Liver (tissue), 3 donors: Measurements from ENCODE around the gene TMEM89.

Source experiments
- CTCF ChIP-seq: fragments of 150-350 bp; IDR thresholded peaks from 2 replicates; pipeline ENCODE4 v1.5.1; 2017; ENCODE audit warnings: improper control_type of control experiment, low read depth, low read length; ENCODE audit not compliant: missing input control
- EGR1 ChIP-seq, 2 donors: IDR thresholded peaks; 2 replicates each; pipeline ENCODE4 v1.6.1; 2016 to 2018; ENCODE audit warnings: antibody characterized with exemption in 2 of 2, low read depth in 2 of 2
- FOXA1 ChIP-seq: IDR thresholded peaks from 2 replicates; pipeline ENCODE4 v1.6.1; 2016; ENCODE audit warnings: antibody characterized with exemption
- GABPA ChIP-seq, 2 donors: IDR thresholded peaks in 1 of 2; conservative IDR thresholded peaks in 1 of 2; 2 replicates each; pipeline ENCODE4 v1.6.1; 2016; ENCODE audit warnings: antibody characterized with exemption in 2 of 2, mild to moderate bottlenecking in 1 of 2, moderate library complexity in 1 of 2
- HNF4G ChIP-seq: IDR thresholded peaks from 2 replicates; pipeline ENCODE4 v1.6.1; 2016; ENCODE audit warnings: antibody characterized with exemption
- JUND ChIP-seq, 2 donors: IDR thresholded peaks; 2 replicates each; pipeline ENCODE4 v1.6.1; 2016; ENCODE audit warnings: antibody characterized with exemption in 2 of 2
- MAX ChIP-seq: IDR thresholded peaks from 2 replicates; pipeline ENCODE4 v1.6.1; 2016; ENCODE audit warnings: antibody characterized with exemption
- RAD21 ChIP-seq, 2 donors: IDR thresholded peaks; 2 replicates each; pipeline ENCODE4 v1.6.1; 2016; ENCODE audit warnings: antibody characterized with exemption in 2 of 2, mild to moderate bottlenecking in 2 of 2
- REST ChIP-seq: IDR thresholded peaks from 2 replicates; pipeline ENCODE4 v1.6.1; 2016; ENCODE audit warnings: antibody characterized with exemption, mild to moderate bottlenecking
- RXRA ChIP-seq, 2 donors: IDR thresholded peaks; 2 replicates each; pipeline ENCODE4 v1.6.1; 2017 to 2018; ENCODE audit warnings: antibody characterized with exemption in 2 of 2, mild to moderate bottlenecking in 1 of 2
- SP1 ChIP-seq: IDR thresholded peaks from 2 replicates; pipeline ENCODE4 v1.6.1; 2018; ENCODE audit warnings: antibody characterized with exemption, mild to moderate bottlenecking
- TAF1 ChIP-seq: conservative IDR thresholded peaks from 2 replicates; pipeline ENCODE4 v1.6.1; 2016; ENCODE audit warnings: antibody characterized with exemption, mild to moderate bottlenecking
- YY1 ChIP-seq: IDR thresholded peaks from 2 replicates; pipeline ENCODE4 v1.6.1; 2016; ENCODE audit warnings: antibody characterized with exemption, mild to moderate bottlenecking
- ZBTB33 ChIP-seq: IDR thresholded peaks from 2 replicates; pipeline ENCODE4 v1.6.1; 2016; ENCODE audit warnings: antibody characterized with exemption
- donor health status: healthy.
- donor health status: healthy.

- TF ChIP-seq GABPA (IDR thresholded peaks at IDR 0.05 in 1 of 2, conservative IDR thresholded peaks at IDR 0.05 in 1 of 2) (no peak), CTCF (no peak), REST (no peak), JUND (IDR thresholded peaks at IDR 0.05) (no peak), ZBTB33 (no peak), EGR1 (IDR thresholded peaks at IDR 0.05; ENCODE audit: low read depth in 2 of 2) (no peak), RXRA (IDR thresholded peaks at IDR 0.05) (no peak), MAX (no peak), RAD21 (IDR thresholded peaks at IDR 0.05) (no peak), TAF1 (no peak), SP1 (no peak), YY1 (no peak), FOXA1 (no peak), HNF4G (no peak)
Observed at GRCh38 chr3:48571938-48572337, 49.6 kb downstream of the TMEM89 start.
